ENCODE data around the gene PDE4D. TPM values are rescaled to one million over a fixed set of nuclear protein-coding genes. Genes with fewer than 3 reads are reported as not detected.

The PDE4D gene
- total RNA-seq, 1 experiment from 2014 or later = 2.1 TPM

DNA sequence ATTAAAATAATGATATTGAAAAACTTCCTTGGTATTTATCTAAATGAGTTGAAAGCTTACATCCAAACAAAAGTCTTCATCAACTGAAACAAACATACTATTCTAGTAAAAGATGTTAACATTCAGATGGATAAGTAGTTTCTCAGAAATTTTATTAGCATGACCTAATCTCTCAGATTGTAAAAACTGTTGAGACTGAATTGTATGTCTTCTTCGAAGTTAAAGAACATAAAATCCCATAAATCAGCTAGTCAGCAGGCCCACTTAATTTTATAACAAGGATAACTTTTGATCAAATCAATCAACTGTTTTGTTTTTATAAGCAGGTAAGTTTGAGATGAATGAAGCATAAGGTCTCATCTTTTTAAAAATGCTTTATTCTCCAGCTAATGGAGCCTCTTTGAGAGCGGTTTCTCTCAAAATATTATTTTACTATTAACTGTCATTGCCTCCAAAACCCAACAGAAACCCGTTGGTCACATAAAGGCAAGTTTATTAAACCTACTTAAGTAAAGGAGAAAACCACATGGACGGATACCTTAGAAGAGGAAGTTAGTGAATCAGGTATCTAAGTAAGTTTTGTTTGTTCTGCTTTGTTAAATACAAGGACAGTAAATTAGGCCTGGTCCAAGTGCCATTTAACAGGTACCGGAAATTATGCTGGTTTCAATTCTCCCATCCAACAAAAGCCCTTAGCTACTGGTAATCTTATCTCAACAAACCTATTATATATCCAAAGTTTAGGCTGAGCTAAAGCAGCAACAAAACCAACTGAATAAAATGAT lies 457.0 kb downstream of the PDE4D start:
- no CpG with 5 or more reads among the region's 5 CpGs for WGBS (ENCODE audit: extremely low coverage, insufficient read length, low lambda C conversion rate)
- Histone ChIP-seq H3K56ac (ENCODE audit: insufficient read length, low read depth, low read length) (no peak overlapping the region), H2BK12ac (ENCODE audit: insufficient read length, low read depth, low read length) (no peak overlapping the region), H4K20me1 (ENCODE audit: control insufficient read depth, insufficient read depth, insufficient read length) (no peaks in the 10 kb centered on the region), H3K14ac (ENCODE audit: insufficient read depth, low read length) (no peak overlapping the region), H3K79me2 (ENCODE audit: insufficient read depth, low read length) (no peaks in the 10 kb centered on the region), H3K23ac (ENCODE audit: insufficient read length, low read depth, low read length) (no peak overlapping the region), H3K4ac (ENCODE audit: low read depth, low read length) (no peak overlapping the region), H3K4me1 (ENCODE audit: insufficient read depth, low read length) (no peaks in the 10 kb centered on the region), H2BK15ac (ENCODE audit: low read depth, low read length) (no peak overlapping the region), H4K91ac (ENCODE audit: insufficient read length, low read depth, low read length) (no peak overlapping the region), H3K27me3 (ENCODE audit: insufficient read depth, low read length) (no peaks in the 10 kb centered on the region), H3T11ph (ENCODE audit: low read length) (no peak overlapping the region), H2AFZ (ENCODE audit: low read length) (no peak overlapping the region), H2AK5ac (ENCODE audit: insufficient read length, low read length) (no peak overlapping the region), H4K5ac (ENCODE audit: insufficient read length, low read depth, low read length) (no peak overlapping the region), H3K23me2 (ENCODE audit: insufficient read length, low read depth, low read length, poor library complexity, severe bottlenecking) (no peaks in the 10 kb centered on the region), H3K79me1 (ENCODE audit: insufficient read depth, low read depth, low read length, poor library complexity, severe bottlenecking) (no peaks in the 10 kb centered on the region), H2BK5ac (ENCODE audit: insufficient read length, low read length) (no peak overlapping the region), H3K18ac (ENCODE audit: insufficient read length, low read depth, low read length) (no peak overlapping the region), H3K4me2 (ENCODE audit: insufficient read depth, insufficient read length, low read length) (no peak overlapping the region), H3K9ac (ENCODE audit: extremely low read depth, insufficient read length, low read length) (no peak overlapping the region), H3K9me3 (ENCODE audit: control insufficient read depth, low read depth, low read length) (no peaks in the 10 kb centered on the region), H2BK20ac (ENCODE audit: low read depth, low read length, poor library complexity, severe bottlenecking) (no peak overlapping the region), H4K8ac (replicated peaks; ENCODE audit: insufficient read length, low read depth, low read length) (no peak overlapping the region), H3K27ac (ENCODE audit: insufficient read length, low read depth, low read length) (no peak overlapping the region), H2BK120ac (ENCODE audit: low read depth, low read length, poor library complexity, severe bottlenecking) (no peak overlapping the region)
- H3K9me3 Mint-ChIP-seq = no peaks in the 10 kb centered on the region
- no peak overlapping the region for H3K4me3 Mint-ChIP-seq
- no peaks in the 10 kb centered on the region for H3K27me3 Mint-ChIP-seq (ENCODE audit: low read depth)
- no peak for DNase-seq
- peaks cover 7 to 8% of the 10 kb centered on the region in 2 experiments; a peak in 2 of 4 replicates for H3K4me1 Mint-ChIP-seq
- TF ChIP-seq, protein P1, sequence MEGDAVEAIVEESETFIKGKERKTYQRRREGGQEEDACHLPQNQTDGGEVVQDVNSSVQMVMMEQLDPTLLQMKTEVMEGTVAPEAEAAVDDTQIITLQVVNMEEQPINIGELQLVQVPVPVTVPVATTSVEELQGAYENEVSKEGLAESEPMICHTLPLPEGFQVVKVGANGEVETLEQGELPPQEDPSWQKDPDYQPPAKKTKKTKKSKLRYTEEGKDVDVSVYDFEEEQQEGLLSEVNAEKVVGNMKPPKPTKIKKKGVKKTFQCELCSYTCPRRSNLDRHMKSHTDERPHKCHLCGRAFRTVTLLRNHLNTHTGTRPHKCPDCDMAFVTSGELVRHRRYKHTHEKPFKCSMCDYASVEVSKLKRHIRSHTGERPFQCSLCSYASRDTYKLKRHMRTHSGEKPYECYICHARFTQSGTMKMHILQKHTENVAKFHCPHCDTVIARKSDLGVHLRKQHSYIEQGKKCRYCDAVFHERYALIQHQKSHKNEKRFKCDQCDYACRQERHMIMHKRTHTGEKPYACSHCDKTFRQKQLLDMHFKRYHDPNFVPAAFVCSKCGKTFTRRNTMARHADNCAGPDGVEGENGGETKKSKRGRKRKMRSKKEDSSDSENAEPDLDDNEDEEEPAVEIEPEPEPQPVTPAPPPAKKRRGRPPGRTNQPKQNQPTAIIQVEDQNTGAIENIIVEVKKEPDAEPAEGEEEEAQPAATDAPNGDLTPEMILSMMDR (conservative IDR thresholded peaks at IDR 0.05) = no peak
- H3K27ac Mint-ChIP-seq = no peak overlapping the region
- no peaks in the 10 kb centered on the region for H3K36me3 Mint-ChIP-seq (ENCODE audit: insufficient read depth in 1 of 3, low read depth in 3 of 3)
